Right atrium auricular region (tissue), 2 donors: ENCODE measurements around the gene TRO. TPM values are rescaled to one million over a fixed set of nuclear protein-coding genes. Genes with fewer than 3 reads are reported as not detected.

Experiments used
- DNase-seq: peaks from one replicate; pipeline ENCODE4 v3.0.0-alpha.2; 2019; ENCODE audit warnings: low spot score
- H3K27ac ChIP-seq, 2 donors: fragments of 200-600 bp; sonication (generic); 1 replicate in 1 of 2; 2 replicates in 1 of 2; pipeline ENCODE4 v1.5.1; 2016 to 2019
- H3K27me3 ChIP-seq, 2 donors: fragments of 200-600 bp; sonication (generic); one replicate each; pipeline versions ENCODE4 v1.5.1 to v1.6.0; 2017 to 2019
- H3K36me3 ChIP-seq: fragments of 200-600 bp; sonication (generic); one replicate; pipeline ENCODE4 v1.5.1; 2016
- H3K4me1 ChIP-seq, 2 donors: fragments of 200-600 bp; sonication (generic); one replicate each; pipeline versions ENCODE4 v1.5.1 to v1.6.0; 2017 to 2019
- H3K4me3 ChIP-seq, 2 donors: fragments of 200-600 bp; sonication (generic); 1 replicate in 1 of 2; 2 replicates in 1 of 2; pipeline ENCODE4 v1.5.1; 2017 to 2019; ENCODE audit warnings: mild to moderate bottlenecking in 1 of 2, moderate library complexity in 1 of 2
- H3K9me3 ChIP-seq, 2 donors: fragments of 200-600 bp; sonication (generic); one replicate each; pipeline ENCODE4 v1.5.1; 2019
- total RNA-seq, 2 donors: library from RNA; depleted of rRNA; stranded (reverse); fragments of >200 nt; gene quantifications; one replicate each; pipeline ENCODE4 v1.1.0, GENCODE V29; 2016
- TF ChIP-seq, protein P1 (sequence below), 2 donors: fragments of 200-600 bp; sonication (generic); IDR thresholded peaks; one replicate each; pipeline ENCODE4 v1.5.1; 2019; ENCODE audit warnings: antibody characterized with exemption in 2 of 2

Gene TRO
- total RNA-seq, 2 donors from 2014 or later, result 4.3 to 4.9 TPM

DNA sequence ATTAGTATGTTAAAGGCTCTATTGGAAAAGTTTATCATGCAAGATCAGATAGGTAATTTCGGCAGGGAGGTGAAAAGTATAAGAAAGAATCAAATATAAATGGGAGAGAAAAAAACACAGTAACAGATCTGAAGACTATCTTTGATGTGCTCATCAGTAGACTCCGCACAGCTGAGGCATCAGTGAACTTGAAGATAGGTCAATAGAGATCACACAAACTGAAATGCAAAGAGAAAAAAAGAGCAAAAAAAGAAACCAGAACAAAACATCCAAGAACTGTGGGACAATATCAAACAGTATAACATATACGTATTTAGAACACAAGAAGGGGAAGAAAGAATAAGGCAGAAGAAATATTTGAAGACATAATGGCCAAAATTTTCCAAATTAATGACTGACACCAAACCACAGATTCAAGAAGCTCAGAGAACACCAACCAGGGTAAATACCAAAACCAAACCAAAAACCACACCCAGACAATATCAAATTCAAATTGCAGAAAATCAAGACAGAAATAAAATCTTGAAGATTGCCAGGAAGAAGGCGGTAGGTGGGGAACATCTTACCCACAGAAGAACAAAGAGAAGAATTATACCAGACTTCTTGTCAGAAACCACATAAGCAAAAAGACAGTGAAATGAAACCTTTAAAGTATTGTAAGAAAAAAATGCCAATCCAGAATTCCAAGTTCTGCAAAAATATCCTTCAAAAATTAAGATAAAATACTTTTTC lies 44.3 kb downstream of the TRO start:
- peaks cover 0 to 12% of the 10 kb centered on the region in 2 donors for H3K9me3 ChIP-seq
- no peak for DNase-seq
- TF ChIP-seq, protein P1, sequence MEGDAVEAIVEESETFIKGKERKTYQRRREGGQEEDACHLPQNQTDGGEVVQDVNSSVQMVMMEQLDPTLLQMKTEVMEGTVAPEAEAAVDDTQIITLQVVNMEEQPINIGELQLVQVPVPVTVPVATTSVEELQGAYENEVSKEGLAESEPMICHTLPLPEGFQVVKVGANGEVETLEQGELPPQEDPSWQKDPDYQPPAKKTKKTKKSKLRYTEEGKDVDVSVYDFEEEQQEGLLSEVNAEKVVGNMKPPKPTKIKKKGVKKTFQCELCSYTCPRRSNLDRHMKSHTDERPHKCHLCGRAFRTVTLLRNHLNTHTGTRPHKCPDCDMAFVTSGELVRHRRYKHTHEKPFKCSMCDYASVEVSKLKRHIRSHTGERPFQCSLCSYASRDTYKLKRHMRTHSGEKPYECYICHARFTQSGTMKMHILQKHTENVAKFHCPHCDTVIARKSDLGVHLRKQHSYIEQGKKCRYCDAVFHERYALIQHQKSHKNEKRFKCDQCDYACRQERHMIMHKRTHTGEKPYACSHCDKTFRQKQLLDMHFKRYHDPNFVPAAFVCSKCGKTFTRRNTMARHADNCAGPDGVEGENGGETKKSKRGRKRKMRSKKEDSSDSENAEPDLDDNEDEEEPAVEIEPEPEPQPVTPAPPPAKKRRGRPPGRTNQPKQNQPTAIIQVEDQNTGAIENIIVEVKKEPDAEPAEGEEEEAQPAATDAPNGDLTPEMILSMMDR (IDR thresholded peaks at IDR 0.05), result no peak
- H3K27ac ChIP-seq, result no peak overlapping the region
- H3K27me3 ChIP-seq, result no peaks in the 10 kb centered on the region
- no peaks in the 10 kb centered on the region for H3K4me1 ChIP-seq
- H3K4me3 ChIP-seq, result no peak overlapping the region
- no peaks in the 10 kb centered on the region for H3K36me3 ChIP-seq

GRCh38 chrX:54977387-54977786 lies 56.8 kb downstream of the TRO start:
- no peak overlapping the region for H3K27ac ChIP-seq
- H3K36me3 ChIP-seq, result no peaks in the 10 kb centered on the region
- TF ChIP-seq, protein P1 (IDR thresholded peaks at IDR 0.05), result no peak
- H3K27me3 ChIP-seq, result no peaks in the 10 kb centered on the region
- no peaks in the 10 kb centered on the region for H3K4me1 ChIP-seq
- peaks cover 0 to 3% of the 10 kb centered on the region in 2 donors for H3K9me3 ChIP-seq
- no peak overlapping the region for H3K4me3 ChIP-seq
- DNase-seq, result no peak

DNA sequence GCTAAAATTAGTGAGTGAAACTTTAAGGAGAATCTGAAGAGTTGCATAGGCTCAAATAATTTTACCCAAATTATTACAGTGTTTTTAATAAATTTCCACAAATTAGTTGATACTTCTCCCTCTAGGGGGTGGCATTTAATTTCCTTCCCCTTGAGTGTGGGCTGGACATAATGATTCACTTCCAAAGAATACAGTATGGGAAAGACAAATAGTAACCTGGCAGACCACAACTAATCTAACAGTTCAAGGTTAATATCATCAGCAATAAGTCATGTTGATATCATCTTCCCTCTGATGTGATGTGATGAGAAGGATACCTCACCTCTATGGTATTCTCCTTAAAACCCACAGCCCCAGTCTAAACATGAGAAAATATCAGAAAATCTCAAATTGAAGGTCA lies 57.8 kb downstream of the TRO start:
- no peak overlapping the region for H3K27ac ChIP-seq
- TF ChIP-seq, protein P1 (IDR thresholded peaks at IDR 0.05), result no peak
- H3K27me3 ChIP-seq, result no peaks in the 10 kb centered on the region
- no peaks in the 10 kb centered on the region for H3K4me1 ChIP-seq
- H3K36me3 ChIP-seq, result no peaks in the 10 kb centered on the region
- peaks cover 0 to 8% of the 10 kb centered on the region in 2 donors for H3K9me3 ChIP-seq
- no peak for DNase-seq
- no peak overlapping the region for H3K4me3 ChIP-seq

DNA sequence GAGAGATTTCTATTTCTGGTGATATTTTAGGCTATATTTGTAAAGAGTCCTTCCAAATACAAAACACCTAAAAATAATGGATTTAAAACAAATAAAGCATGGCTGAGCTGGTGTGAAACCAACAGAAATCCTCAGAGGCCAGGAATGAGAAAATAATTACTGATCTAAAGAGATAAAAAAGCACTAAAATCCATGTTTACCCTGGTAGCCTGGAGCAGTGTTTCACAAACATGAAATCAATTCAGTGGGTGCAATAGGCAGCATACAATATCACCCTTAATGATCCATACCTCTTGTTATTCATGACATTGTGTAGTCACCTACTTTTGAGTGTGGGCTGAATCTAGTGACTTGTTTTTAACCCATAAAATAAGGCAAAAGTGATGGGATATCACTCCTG lies 58.8 kb downstream of the TRO start:
- DNase-seq, result no peak
- no peaks in the 10 kb centered on the region for H3K36me3 ChIP-seq
- H3K27me3 ChIP-seq, result no peaks in the 10 kb centered on the region
- peaks cover 0 to 12% of the 10 kb centered on the region in 2 donors for H3K9me3 ChIP-seq
- no peaks in the 10 kb centered on the region for H3K4me1 ChIP-seq
- no peak overlapping the region for H3K27ac ChIP-seq
- no peak overlapping the region for H3K4me3 ChIP-seq
- TF ChIP-seq, protein P1 (IDR thresholded peaks at IDR 0.05), result no peak

DNA sequence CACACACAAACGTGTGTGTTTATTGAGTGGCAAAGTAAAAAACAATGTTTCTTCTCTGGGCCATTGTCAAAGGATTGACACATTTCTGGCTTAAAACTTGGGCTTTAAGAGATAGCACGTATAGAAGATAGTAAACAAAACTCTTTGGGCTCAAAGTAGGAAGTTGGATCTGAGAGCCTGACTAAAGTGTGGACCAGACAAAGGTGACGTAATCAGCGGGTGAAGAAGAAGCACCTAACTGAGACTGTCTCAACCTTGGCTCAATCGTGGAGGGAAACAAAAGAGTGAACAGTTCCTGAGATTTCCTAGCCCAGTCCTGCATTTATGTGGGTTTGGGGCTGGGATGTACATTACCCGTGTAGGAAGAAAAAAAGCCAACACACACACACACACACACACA lies 59.7 kb downstream of the TRO start:
- no peak for DNase-seq
- Histone ChIP-seq H3K4me3 (no peak overlapping the region), H3K27ac (no peak overlapping the region), H3K27me3 (no peaks in the 10 kb centered on the region), H3K9me3 (peaks cover 0 to 12% of the 10 kb centered on the region in 2 donors), H3K4me1 (no peaks in the 10 kb centered on the region), H3K36me3 (no peaks in the 10 kb centered on the region)
- TF ChIP-seq, protein P1 (IDR thresholded peaks at IDR 0.05), result no peak

Other genes starting within 250 kb of the TRO start
- gene ITIH6, start 122.6 kb upstream of the TRO start, total RNA-seq, result not detected
- 100 to 1,000 TPM; 124 to 131 TPM for gene MAGED2, start 113.1 kb upstream of the TRO start, total RNA-seq
- not detected for gene PFKFB1, start 73.4 kb downstream of the TRO start, total RNA-seq
- gene APEX2, start 79.5 kb downstream of the TRO start, total RNA-seq, result 1 to 10 TPM; 6.6 to 7.7 TPM
- gene ALAS2, start 110.2 kb downstream of the TRO start, total RNA-seq, result 1 to 10 TPM; 8.3 to 9.8 TPM
- not detected for gene PAGE2B, start 154.2 kb downstream of the TRO start, total RNA-seq
- gene PAGE2, start 168.2 kb downstream of the TRO start, total RNA-seq, result not detected